ENCODE measurements around the gene ZNF793. TPM values are rescaled to one million over a fixed set of nuclear protein-coding genes. Genes with fewer than 3 reads are reported as not detected.

The ZNF793 gene
- total and polyA plus RNA-seq, 10 of the 15 experiments (the other 5 are each of a cell fraction or from before 2014, with no cell fraction given), result 0.10 to 1.1 (median 0.30) TPM

DNA sequence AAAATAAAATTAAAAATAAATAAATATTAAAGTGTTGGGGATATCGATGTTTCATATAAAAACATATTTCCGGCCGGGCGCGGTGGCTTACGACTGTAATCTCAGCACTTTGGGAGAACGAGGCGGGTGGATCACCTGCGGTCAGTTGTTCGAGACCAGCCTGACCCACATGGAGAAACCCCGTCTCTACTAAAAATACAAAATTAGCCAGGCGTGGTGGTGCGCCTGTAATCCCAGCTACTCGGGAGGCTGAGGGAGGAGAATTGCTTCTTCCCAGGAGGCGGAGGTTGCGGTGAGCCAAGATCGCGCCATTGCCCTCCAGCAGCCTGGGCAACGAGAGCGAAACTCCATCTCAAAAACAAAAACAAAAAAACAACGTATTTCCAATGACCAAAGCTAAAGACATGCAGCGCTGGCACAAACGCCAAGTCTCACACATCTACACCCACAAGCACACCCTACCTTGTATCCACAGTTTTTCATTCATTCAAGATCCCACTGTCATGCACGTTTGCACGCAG is 40.4 kb upstream of the ZNF793 start:
- POLR2A ChIA-PET, result interaction anchor here (0.7 to 2.1 kb wide), 2 partner anchors 96 to 908 kb away, joined by 3 to 11 read pairs; partner anchors contain the start of genes PSMD8 and ZNF527
- CTCF ChIA-PET, result interaction anchor here (2.0 kb wide), 1 partner anchor 96 kb away, joined by 4 read pairs; the partner anchor contains the start of gene ZNF527
- peak overlapping the region; percentile 83; the same call in 1 of the 2 replicates for H3K9ac ChIP-seq (ENCODE audit: control insufficient read depth, insufficient read depth, low read length)
- H3K4me2 ChIP-seq (ENCODE audit: control insufficient read depth, insufficient read depth), result peak overlapping the region; percentile 87
- H3K36me3 ChIP-seq (ENCODE audit: control insufficient read depth in 2 of 2, insufficient read depth in 2 of 2, low read length in 1 of 2), result peaks cover 0 to 6% of the 10 kb centered on the region in 2 experiments; a peak in 1 of 4 replicates
- ATAC-seq (no peak), DNase-seq (ENCODE audit: low read depth, low spot score) (peak; percentile 9), FAIRE-seq (no peak)
- H3K27ac ChIP-seq (ENCODE audit: control insufficient read depth, insufficient read depth), result peak overlapping the region; percentile 81
- SMC1A ChIA-PET (ENCODE audit: uncharacterized antibody, unreplicated experiment), result interaction anchor here (0.7 to 1.3 kb wide), 3 partner anchors 22 to 187 kb away, joined by 3 to 4 read pairs (median 3); partner anchors contain the start of gene ZNF527
- H3K4me3 ChIP-seq, result peak overlapping the region; percentile 93
- H3K79me2 ChIP-seq (ENCODE audit: control insufficient read depth, insufficient read depth, low read length), result peaks cover 8% of the 10 kb centered on the region
- peak overlapping the region; percentile 96 for H2AFZ ChIP-seq (ENCODE audit: control insufficient read depth, low read depth, low read length)
- TF ChIP-seq BACH1 (IDR thresholded peaks at IDR 0.05; ENCODE audit: borderline replicate concordance) (no peak), HDGF (IDR thresholded peaks at IDR 0.05) (no peak), IRF4 (IDR thresholded peaks at IDR 0.05; ENCODE audit: low read depth, low read length) (no peak), SUZ12 (IDR thresholded peaks at IDR 0.05; ENCODE audit: unreplicated experiment) (no peak), CBX5 (IDR thresholded peaks at IDR 0.05; ENCODE audit: low read depth) (no peak), CREM (IDR thresholded peaks at IDR 0.05; ENCODE audit: low read depth) (no peak), NFYA (IDR thresholded peaks at IDR 0.05; ENCODE audit: borderline replicate concordance, low read depth, low read length) (no peak), LARP7 (IDR thresholded peaks at IDR 0.05) (no peak), STAT1 (conservative IDR thresholded peaks at IDR 0.05) (no peak), ZNF384 (IDR thresholded peaks at IDR 0.05; ENCODE audit: borderline replicate concordance, low read depth, low read length) (no peak), MTA3 (IDR thresholded peaks at IDR 0.05; ENCODE audit: borderline replicate concordance, low read length) (no peak), SIN3A (IDR thresholded peaks at IDR 0.05; ENCODE audit: low read depth, low read length) (no peak), TAF1 (IDR thresholded peaks at IDR 0.05; ENCODE audit: borderline replicate concordance, low read depth, low read length) (no peak), CHD2 (IDR thresholded peaks at IDR 0.05; ENCODE audit: borderline replicate concordance, low read depth, low read length) (no peak), SIX5 (IDR thresholded peaks at IDR 0.05; ENCODE audit: low read depth, low read length, severe bottlenecking) (no peak), SPI1 (IDR thresholded peaks at IDR 0.05; ENCODE audit: borderline replicate concordance, insufficient read depth, low read depth, low read length) (no peak), SP1 (IDR thresholded peaks at IDR 0.05; ENCODE audit: low read depth, low read length) (no peak)
- TF ChIP-seq, protein P1, sequence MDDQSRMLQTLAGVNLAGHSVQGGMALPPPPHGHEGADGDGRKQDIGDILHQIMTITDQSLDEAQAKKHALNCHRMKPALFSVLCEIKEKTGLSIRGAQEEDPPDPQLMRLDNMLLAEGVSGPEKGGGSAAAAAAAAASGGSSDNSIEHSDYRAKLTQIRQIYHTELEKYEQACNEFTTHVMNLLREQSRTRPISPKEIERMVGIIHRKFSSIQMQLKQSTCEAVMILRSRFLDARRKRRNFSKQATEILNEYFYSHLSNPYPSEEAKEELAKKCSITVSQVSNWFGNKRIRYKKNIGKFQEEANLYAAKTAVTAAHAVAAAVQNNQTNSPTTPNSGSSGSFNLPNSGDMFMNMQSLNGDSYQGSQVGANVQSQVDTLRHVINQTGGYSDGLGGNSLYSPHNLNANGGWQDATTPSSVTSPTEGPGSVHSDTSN (IDR thresholded peaks at IDR 0.05; ENCODE audit: insufficient replicate concordance, low read depth, low read length), result no peak
- TF ChIP-seq, protein P2, sequence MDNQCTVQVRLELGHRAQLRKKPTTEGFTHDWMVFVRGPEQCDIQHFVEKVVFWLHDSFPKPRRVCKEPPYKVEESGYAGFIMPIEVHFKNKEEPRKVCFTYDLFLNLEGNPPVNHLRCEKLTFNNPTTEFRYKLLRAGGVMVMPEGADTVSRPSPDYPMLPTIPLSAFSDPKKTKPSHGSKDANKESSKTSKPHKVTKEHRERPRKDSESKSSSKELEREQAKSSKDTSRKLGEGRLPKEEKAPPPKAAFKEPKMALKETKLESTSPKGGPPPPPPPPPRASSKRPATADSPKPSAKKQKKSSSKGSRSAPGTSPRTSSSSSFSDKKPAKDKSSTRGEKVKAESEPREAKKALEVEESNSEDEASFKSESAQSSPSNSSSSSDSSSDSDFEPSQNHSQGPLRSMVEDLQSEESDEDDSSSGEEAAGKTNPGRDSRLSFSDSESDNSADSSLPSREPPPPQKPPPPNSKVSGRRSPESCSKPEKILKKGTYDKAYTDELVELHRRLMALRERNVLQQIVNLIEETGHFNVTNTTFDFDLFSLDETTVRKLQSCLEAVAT (IDR thresholded peaks at IDR 0.05), result no peak
- TF ChIP-seq, protein P3, sequence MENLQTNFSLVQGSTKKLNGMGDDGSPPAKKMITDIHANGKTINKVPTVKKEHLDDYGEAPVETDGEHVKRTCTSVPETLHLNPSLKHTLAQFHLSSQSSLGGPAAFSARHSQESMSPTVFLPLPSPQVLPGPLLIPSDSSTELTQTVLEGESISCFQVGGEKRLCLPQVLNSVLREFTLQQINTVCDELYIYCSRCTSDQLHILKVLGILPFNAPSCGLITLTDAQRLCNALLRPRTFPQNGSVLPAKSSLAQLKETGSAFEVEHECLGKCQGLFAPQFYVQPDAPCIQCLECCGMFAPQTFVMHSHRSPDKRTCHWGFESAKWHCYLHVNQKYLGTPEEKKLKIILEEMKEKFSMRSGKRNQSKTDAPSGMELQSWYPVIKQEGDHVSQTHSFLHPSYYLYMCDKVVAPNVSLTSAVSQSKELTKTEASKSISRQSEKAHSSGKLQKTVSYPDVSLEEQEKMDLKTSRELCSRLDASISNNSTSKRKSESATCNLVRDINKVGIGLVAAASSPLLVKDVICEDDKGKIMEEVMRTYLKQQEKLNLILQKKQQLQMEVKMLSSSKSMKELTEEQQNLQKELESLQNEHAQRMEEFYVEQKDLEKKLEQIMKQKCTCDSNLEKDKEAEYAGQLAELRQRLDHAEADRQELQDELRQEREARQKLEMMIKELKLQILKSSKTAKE (IDR thresholded peaks at IDR 0.05; ENCODE audit: low read depth, poor library complexity, severe bottlenecking), result no peak
- H4K20me1 ChIP-seq (ENCODE audit: control insufficient read depth, insufficient read depth), result no peaks in the 10 kb centered on the region
- in situ Hi-C loops (cut with MboI), result no loop called here
- peaks cover 6% of the 10 kb centered on the region for H3K9me3 ChIP-seq (replicated peaks; ENCODE audit: control insufficient read depth, insufficient read depth, low read length)
- RAD21 ChIA-PET (ENCODE audit: unreplicated experiment), result interaction anchor here (1.4 kb wide), 1 partner anchor 96 kb away, joined by 9 read pairs; the partner anchor contains the start of gene ZNF527
- intact Hi-C loops (cut with micrococcal nuclease; ENCODE audit: unreplicated experiment), result loop anchor here (5.0 kb wide), 4 partner anchors 126 to 694 kb away; partner anchors contain the start of genes ZFP30, ZNF540, ZNF571 and ZNF850
- H3K4me1 ChIP-seq (ENCODE audit: control insufficient read depth, insufficient read depth, low read length), result peaks cover 4% of the 10 kb centered on the region
- WGBS (ENCODE audit: insufficient coverage, insufficient replicate concordance, low lambda C conversion rate, missing lambda C conversion rate), result 65% methylated on average over 25 of the region's 25 CpGs
- BruUV-seq (replicated peaks), result no TSS peak
- H3K27me3 ChIP-seq (replicated peaks in 1 of 2; ENCODE audit: control insufficient read depth in 2 of 2, insufficient read depth in 2 of 2, low read length in 1 of 2), result no peaks in the 10 kb centered on the region
